Right lobe of liver (tissue), 6 donors: ENCODE measurements around the gene ITM2A. TPM values are rescaled to one million over a fixed set of nuclear protein-coding genes. Genes with fewer than 3 reads are reported as not detected.

Source experiments
- ATAC-seq, 4 donors: fragments of 200-7000 bp; cut with Tn5 transposase; one replicate each; pipeline ENCODE4 v1.9.1; 2020; ENCODE audit warnings: mild to moderate bottlenecking in 4 of 4, moderate library complexity in 4 of 4
- DNase-seq, 3 donors: peaks; one replicate each; pipeline ENCODE4 v3.0.0-alpha.2; 2020
- H3K27ac ChIP-seq, 3 donors: fragments of 200-600 bp; one replicate each; pipeline ENCODE4 v1.8.0; 2022
- H3K27me3 ChIP-seq, 2 donors: fragments of 200-600 bp; one replicate each; pipeline ENCODE4 v1.8.0; 2022
- H3K36me3 ChIP-seq, 4 donors: fragments of 200-600 bp; sonication (generic) in 1 of 4; one replicate each; pipeline versions ENCODE4 v1.5.1 to v1.8.0; 2017 to 2022; ENCODE audit warnings: control low read depth in 1 of 4
- H3K4me1 ChIP-seq, 4 donors: fragments of 200-600 bp; sonication (generic) in 1 of 4; one replicate each; pipeline versions ENCODE4 v1.5.1 to v1.8.0; 2017 to 2022; ENCODE audit warnings: control low read depth in 1 of 4
- H3K4me3 ChIP-seq, 3 donors: fragments of 200-600 bp; one replicate each; pipeline ENCODE4 v1.8.0; 2022
- H3K9me3 ChIP-seq, 4 donors: fragments of 200-600 bp; sonication (generic) in 1 of 4; one replicate each; pipeline versions ENCODE4 v1.5.1 to v1.8.0; 2017 to 2022; ENCODE audit warnings: control low read depth in 1 of 4
- CTCF ChIP-seq, 4 donors: fragments of 200-600 bp in 3 of 4; fragments of 450-650 bp in 1 of 4; IDR thresholded peaks; one replicate each; pipeline versions ENCODE4 v1.5.1 to v1.8.0; 2016 to 2022; ENCODE audit warnings: antibody characterized with exemption in 4 of 4, mild to moderate bottlenecking in 2 of 4
- POLR2A ChIP-seq: fragments of 450-650 bp; IDR thresholded peaks from one replicate; pipeline ENCODE4 v1.6.1; 2017; ENCODE audit warnings: antibody characterized with exemption, mild to moderate bottlenecking
- WGBS: methylation state at CpG from one replicate; pipeline ENCODE4 v1.1.6; 2018; ENCODE audit warnings: low coverage, low lambda C conversion rate; ENCODE audit not compliant: insufficient coverage; ENCODE audit errors: missing lambda C conversion rate; 5-methylcytosine and 5-hydroxymethylcytosine counted together
- intact Hi-C, 2 donors: fragments of 100-400 bp; cut with DNase I; formaldehyde crosslinking; loops; one replicate each; pipeline versions ENCODE4 v1.11.2 to v1.14.1; 2022
- total RNA-seq, 6 experiments: library from RNA; depleted of rRNA in 2 of 6; stranded (reverse); fragments of >200 nt in 2 of 6; fragmentation: NEBNext Ultra II Directional in 3 of 6; extraction: Animal tissue kit (Norgen Biotek cat#: 25700) in 3 of 6; gene quantifications; one replicate each; pipeline versions ENCODE4 v1.1.0 to v1.2.4, GENCODE V29; 2016 to 2023
- donor health status: DM: no; HTN: yes; CAD: no.
- donor health status: DM: no; HTN: no; CAD: no.
- donor health status: DM: no; HTN: no; CAD: no.
- donor health status: DM: no; HTN: yes; CAD: no.
- donor health status: DM: no; HTN: yes; CAD: no.

Gene ITM2A
- total RNA-seq, 6 experiments from 2014 or later, result 0.18 to 4.9 (median 1.6) TPM

- 26% methylated on average over 3 of the region's 3 CpGs for WGBS
Measured at GRCh38 chrX:79412166-79412565, 45.0 kb upstream of the ITM2A start.

GRCh38 chrX:79409657-79410056 lies 42.5 kb upstream of the ITM2A start:
- Histone ChIP-seq H3K27ac (no peak overlapping the region), H3K36me3 (no peaks in the 10 kb centered on the region), H3K4me1 (no peaks in the 10 kb centered on the region), H3K9me3 (no peaks in the 10 kb centered on the region), H3K27me3 (no peaks in the 10 kb centered on the region), H3K4me3 (no peak overlapping the region)
- DNase-seq (no peak), ATAC-seq (no peak)
- intact Hi-C loops, result no loop called here
- no peak for TF ChIP-seq CTCF (IDR thresholded peaks at IDR 0.05)
- TF ChIP-seq POLR2A, result no peak

More at GRCh38 chrX:79412166-79412565, 45.0 kb upstream of the ITM2A start:
- no peak for DNase-seq
- no peaks in the 10 kb centered on the region for H3K36me3 ChIP-seq
- no peak for ATAC-seq
- H3K27me3 ChIP-seq, result peaks cover 4 to 5% of the 10 kb centered on the region in 2 donors
- intact Hi-C loops, result no loop called here
- no peak overlapping the region for H3K4me3 ChIP-seq
- no peaks in the 10 kb centered on the region for H3K9me3 ChIP-seq
- no peak overlapping the region for H3K27ac ChIP-seq
- TF ChIP-seq POLR2A, result no peak
- no peak for TF ChIP-seq CTCF (IDR thresholded peaks at IDR 0.05)
- H3K4me1 ChIP-seq, result no peaks in the 10 kb centered on the region

GRCh38 chrX:79408623-79409322 lies 41.6 kb upstream of the ITM2A start:
- TF ChIP-seq CTCF (IDR thresholded peaks at IDR 0.05), result no peak
- no peak for TF ChIP-seq POLR2A
- 49% methylated on average over 3 of the region's 3 CpGs for WGBS

GRCh38 chrX:79400623-79401022 lies 33.5 kb upstream of the ITM2A start:
- no peak for DNase-seq
- no peak for ATAC-seq
- no peaks in the 10 kb centered on the region for H3K27me3 ChIP-seq
- H3K9me3 ChIP-seq, result no peaks in the 10 kb centered on the region
- 40% methylated on average over 4 of the region's 4 CpGs for WGBS
- TF ChIP-seq CTCF (IDR thresholded peaks at IDR 0.05) (no peak), POLR2A (no peak)
- no peaks in the 10 kb centered on the region for H3K4me1 ChIP-seq
- no peak overlapping the region for H3K4me3 ChIP-seq
- no peak overlapping the region for H3K27ac ChIP-seq
- no peaks in the 10 kb centered on the region for H3K36me3 ChIP-seq
- intact Hi-C loops, result no loop called here

More at GRCh38 chrX:79408623-79409322, 41.6 kb upstream of the ITM2A start:
- DNase-seq, result no peak
- Histone ChIP-seq H3K4me1 (no peaks in the 10 kb centered on the region), H3K27ac (no peak overlapping the region), H3K4me3 (no peak overlapping the region), H3K36me3 (no peaks in the 10 kb centered on the region), H3K9me3 (no peaks in the 10 kb centered on the region), H3K27me3 (no peaks in the 10 kb centered on the region)
- no peak for ATAC-seq
- intact Hi-C loops, result no loop called here

GRCh38 chrX:79375340-79375739 lies 8.2 kb upstream of the ITM2A start:
- Histone ChIP-seq H3K36me3 (no peaks in the 10 kb centered on the region), H3K27me3 (peaks cover 0 to 4% of the 10 kb centered on the region in 2 donors), H3K4me1 (no peaks in the 10 kb centered on the region), H3K4me3 (no peak overlapping the region), H3K27ac (no peak overlapping the region), H3K9me3 (no peaks in the 10 kb centered on the region)
- TF ChIP-seq POLR2A, result no peak
- no peak for TF ChIP-seq CTCF (IDR thresholded peaks at IDR 0.05)
- DNase-seq (no peak), ATAC-seq (no peak)
- intact Hi-C loops, result no loop called here
- WGBS, result 21% methylated on average over 2 of the region's 2 CpGs
